CD4-positive, alpha-beta T cell treated with Interleukin-6 at 100 ng/mL for 8 hours (primary cell): Measurements from ENCODE around the gene CFAP157.

ENCODE experiments used
- DNase-seq: peaks from one replicate; pipeline ENCODE4 v3.0.0-alpha.2; 2020; ENCODE audit warnings: mixed read lengths, low spot score

CFAP157 gene

GRCh38 chr9:127715470-127716337 is 8.9 kb downstream of the CFAP157 start, which contains the start of the genes PTRH1 and TTC16:
TSS of gene PTRH1 (minus strand) at chr9:127715663. CDS start at chr9:127715639, 24 bp downstream.
TSS of gene TTC16 (plus strand) at chr9:127716079. CDS start at chr9:127716146, 67 bp downstream.
- peak; percentile 93 for DNase-seq

DNA sequence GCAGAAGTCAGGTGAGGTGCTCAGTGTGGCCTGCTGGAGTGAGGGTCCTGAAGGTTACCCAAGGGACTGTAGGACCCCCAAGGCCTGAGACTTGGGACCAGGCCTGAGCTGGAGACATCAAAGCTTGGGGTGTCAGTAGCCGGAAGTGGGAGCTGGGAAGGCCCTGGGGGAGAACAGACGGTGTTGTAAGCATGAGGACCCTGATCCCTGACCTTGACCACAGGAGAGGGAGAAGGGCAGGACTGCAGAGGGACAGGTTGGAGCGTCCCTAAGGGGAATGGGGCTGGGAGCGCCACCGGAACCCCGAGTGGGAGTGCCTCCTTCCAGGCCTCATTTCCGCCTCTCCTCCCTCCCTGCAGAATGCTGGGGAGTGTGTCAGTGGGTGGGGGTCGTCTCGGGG is 9.6 kb downstream of the CFAP157 start:
- no peak for DNase-seq

DNA sequence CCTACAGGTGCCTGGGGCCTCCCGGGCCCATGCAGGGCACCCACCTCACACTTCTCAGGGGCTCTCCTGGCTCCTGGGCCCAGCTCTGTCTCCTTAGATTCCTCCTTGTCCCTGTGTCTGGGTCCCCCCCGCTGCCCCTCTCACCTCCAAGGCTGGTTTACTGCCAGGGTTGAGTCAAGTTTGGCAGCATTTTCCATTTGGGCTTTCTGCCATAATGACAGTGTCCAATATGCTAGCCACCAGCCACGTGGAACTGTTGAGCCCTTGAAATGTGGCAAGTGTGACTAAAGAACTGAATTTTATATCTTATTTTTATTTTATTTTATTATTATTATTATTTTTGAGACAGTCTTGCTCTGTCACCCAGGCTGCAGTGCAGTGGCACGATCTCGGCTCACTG is 11.0 kb downstream of the CFAP157 start:
- no peak for DNase-seq

- peak; percentile 46 for DNase-seq
These were observed 13.5 kb downstream of the CFAP157 start for GRCh38 chr9:127720031-127720864.

- DNase-seq: no peak
These were observed 14.1 kb downstream of the CFAP157 start for GRCh38 chr9:127720865-127721227.

GRCh38 chr9:127721391-127721821 is 14.6 kb downstream of the CFAP157 start:
- DNase-seq: no peak

DNA sequence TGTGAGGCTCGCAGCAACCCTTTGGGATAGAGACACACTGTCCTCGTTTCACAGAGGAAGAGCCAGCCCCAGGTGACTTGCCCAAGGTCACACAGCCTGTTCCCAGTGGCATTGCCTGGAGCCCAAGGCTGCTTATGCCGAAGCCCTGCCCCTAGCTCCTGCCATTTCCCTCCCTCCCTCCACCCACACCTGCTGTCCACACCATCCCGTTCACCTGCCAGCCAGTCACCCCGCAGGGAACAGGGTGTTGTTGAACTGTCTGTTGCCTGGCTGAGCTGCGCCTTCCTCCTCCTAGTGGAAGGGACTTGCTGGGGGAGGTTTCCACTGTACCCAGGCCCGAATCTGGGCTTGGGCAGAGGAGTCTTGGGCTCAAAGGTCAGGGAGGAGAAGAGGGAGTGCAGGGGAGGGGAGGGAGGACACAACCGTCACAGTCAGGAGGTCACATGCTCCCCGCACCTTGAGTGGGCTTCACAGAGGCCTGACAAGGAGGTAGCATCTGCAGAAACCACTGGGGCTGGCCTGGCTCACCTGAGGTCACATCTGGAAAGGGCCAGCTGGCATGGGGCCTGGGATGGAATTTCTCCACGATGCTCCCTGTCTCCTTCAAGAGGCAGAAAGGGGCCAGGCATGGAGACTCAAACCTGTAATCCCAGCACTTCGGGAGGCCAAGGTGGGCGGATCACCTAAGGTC is 15.4 kb downstream of the CFAP157 start:
- no peak for DNase-seq

GRCh38 chr9:127723013-127723412 is 16.2 kb downstream of the CFAP157 start:
- no peak for DNase-seq

GRCh38 chr9:127723444-127723843 is 16.7 kb downstream of the CFAP157 start:
- DNase-seq: no peak

- no peak for DNase-seq
These were observed 17.2 kb downstream of the CFAP157 start for GRCh38 chr9:127724012-127724411.

DNA sequence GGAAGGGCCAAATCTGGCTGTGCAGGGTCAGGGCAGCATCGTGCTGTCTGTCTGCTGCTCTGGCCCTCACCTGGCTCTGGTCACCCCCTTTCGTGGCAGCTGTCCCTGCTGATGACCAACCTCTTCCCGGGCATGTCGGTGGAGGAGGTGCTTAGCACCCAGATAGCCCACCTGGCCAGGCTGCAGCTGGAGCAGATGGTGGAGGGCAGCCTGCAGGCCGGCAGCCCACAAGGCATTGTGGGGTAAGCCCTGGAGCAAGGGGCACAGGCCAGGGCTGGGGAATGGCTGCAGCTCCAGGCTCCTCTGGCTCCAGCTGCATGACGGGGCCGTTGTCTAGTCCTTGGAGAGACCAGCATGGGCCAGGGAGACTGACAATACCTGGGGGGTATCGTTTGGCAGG is 20.1 kb downstream of the CFAP157 start:
- no peak for DNase-seq

- DNase-seq: no peak
These were observed 22.0 kb downstream of the CFAP157 start for GRCh38 chr9:127728808-127729207.

GRCh38 chr9:127729522-127730256 is 22.9 kb downstream of the CFAP157 start:
- DNase-seq: no peak

- no peak for DNase-seq
These were observed 23.5 kb downstream of the CFAP157 start for GRCh38 chr9:127730262-127730661.

- no peak for DNase-seq
These were observed 24.1 kb downstream of the CFAP157 start for GRCh38 chr9:127730799-127731410.

GRCh38 chr9:127731938-127732337 is 25.1 kb downstream of the CFAP157 start:
- DNase-seq: no peak

DNA sequence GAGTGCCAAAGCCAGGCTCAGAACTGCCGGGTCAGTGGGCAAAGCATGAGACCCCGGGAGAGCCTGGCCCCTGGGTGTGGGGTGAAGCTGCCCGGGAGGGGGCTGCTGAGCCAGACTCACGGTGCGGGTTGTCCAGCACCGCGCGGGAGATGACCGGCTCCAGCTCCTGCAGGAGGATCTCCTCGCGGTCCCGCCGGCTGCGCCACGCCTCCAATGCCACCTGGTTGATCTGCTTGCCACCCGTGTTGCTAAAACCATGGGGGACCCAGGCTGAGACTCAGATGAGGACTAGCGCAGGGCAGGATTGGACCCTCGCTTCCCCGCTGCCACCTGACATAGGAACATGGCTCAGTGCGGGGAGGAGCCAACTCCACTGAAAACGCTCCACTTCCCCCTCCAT is 25.7 kb downstream of the CFAP157 start:
- DNase-seq: no peak

DNA sequence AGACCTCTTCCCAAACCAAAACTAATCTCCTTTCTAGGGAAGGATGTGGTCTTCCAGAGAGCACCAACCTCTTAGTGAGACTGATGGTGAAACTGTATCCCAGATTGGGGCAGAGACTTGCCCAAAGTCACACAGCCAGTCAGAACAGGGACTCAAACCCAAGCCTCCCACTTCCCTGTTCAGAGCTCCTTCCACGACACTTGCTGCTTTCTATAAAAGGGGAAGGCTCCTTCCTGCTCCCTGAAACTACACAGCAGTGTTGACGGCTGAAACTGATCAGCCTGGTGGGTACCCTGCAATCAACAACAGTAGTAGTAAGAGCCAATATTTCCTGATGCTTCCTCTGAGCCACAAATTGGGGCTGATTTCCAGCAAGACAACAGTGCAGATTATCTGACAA is 26.8 kb downstream of the CFAP157 start:
- no peak for DNase-seq

DNA sequence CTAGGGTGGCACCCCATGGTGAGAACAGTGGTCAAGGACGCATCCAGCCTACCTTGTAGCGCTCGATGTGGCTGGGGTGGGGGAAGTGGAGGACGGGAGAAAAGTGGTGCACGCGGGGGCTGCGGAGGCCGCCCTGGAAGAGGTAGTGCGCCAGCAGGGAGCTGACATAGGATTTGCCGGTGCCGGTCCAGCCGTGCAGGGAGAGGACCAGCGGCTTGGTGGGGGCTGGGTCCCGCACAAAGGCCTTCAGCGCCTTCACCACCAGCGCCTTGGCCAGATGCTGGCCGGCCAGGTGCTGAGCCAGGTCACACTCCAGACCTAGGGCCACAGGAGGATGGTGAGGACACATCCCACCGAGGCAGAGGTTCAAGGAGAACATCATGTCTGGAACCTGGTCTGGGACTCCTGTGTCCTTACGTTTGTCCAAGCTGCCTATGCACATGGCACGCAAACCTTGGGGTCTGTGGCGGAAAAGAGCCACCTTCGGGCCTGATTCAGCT is 27.5 kb downstream of the CFAP157 start:
- no peak for DNase-seq

GRCh38 chr9:127734747-127735529 is 28.1 kb downstream of the CFAP157 start, which contains the start of gene TOR2A:
TSS of gene TOR2A (minus strand) at chr9:127735294. CDS start at chr9:127735270, 24 bp downstream.
- DNase-seq: peak; percentile 97
